GDM1 (cell line): Measurements from ENCODE around the gene HKDC1.
A peak's percentile ranks its signal among the peaks of the same experiment; 100 is the strongest.
"Not testable (repeated sequence)": the region's sequence is repeated elsewhere in the genome, so short reads cannot be mapped to it uniquely, and the experiment has no call there.

Experiments
- DNase-seq: peaks from one replicate; lab custom pipeline; 2025; lab: John Stamatoyannopoulos, UW

The HKDC1 gene

GRCh38 chr10:69278446-69278963 lies 58.4 kb downstream of the HKDC1 start, which contains the start of gene HK1:
Gene HK1 (plus strand): TSS chr10:69278496.
- DNase-seq, result no peak

DNA sequence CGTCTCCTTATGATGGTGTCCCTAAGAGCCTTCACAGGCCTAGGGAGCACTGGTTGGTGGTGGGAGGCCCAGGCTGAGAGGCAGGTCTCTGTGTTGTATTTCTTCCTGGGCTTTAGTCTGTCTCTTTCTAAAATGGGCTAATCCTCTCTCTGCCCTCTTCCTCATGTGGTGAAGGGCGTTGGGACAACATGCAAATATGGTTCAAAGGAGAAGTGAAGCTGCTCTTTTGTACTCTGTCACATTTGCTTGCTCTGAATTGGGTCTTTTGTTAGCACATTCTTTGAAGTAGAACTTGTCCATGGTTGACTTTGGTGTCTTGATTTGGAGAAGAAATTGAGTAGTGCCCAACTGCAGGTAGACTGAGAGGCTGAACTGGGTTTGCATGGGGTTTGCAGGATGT lies 59.0 kb downstream of the HKDC1 start:
- no peak for DNase-seq

DNA sequence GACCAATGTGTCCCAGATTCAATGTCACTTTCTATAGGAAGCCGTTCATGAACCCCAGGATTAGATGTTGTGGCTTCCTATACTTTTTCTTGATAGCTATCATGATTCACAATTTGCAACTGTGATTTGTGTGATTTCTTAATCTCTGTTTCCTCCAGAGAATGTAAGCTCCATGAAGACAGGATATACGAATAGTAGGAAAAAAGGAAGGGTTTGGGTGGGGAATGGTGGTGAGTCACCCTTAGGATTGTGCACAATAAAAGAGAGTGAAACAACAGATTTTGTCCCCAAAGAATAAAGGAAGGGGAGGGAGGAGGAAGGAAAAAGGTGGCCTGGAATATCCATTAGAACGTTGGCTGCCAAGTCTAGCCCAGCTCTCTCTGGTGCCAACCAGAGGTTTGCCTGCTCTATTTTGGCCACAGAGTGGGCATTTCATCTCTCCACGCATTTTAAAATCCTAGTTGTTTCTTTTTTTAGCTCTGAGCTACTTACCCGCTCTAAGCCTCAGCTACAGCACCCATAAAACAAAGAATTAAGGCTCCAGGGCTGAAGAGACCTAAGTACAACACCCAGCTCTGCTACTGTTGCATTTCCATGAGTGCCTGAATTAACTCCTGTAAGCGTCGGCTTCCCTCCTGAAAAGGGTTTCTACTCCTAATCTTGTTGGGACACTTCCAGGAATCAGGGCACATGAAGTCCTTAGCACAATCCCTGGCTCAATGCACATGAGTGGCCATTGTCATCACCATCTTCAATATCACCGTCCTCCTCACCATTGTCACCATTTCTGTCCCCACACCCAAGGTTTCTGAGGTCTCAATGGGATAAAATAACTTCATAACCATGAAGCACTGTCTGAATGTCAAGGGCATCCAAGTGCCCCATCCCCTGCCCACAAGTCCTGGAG lies 61.6 kb downstream of the HKDC1 start:
- DNase-seq, result no peak

DNA sequence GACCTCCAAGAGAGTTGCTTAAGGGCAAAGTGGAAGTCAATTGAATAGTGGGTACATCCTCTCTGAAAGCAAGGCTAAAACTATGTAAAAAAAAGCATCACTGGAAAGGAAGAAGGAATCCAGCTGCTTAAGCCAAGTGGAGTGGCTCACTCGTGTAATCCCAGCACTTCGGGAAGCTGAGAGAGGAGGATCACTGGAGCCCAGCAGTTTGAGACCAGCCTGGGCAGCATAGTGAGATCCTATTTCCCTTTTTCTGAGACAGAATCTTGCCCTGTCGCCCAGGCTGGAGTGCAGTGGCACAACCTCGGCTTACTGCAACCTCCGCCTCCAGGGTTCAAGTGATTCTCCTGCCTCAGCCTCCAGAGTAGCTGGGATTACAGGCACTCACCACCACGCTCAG lies 64.3 kb downstream of the HKDC1 start:
- DNase-seq, result not testable (repeated sequence)

DNA sequence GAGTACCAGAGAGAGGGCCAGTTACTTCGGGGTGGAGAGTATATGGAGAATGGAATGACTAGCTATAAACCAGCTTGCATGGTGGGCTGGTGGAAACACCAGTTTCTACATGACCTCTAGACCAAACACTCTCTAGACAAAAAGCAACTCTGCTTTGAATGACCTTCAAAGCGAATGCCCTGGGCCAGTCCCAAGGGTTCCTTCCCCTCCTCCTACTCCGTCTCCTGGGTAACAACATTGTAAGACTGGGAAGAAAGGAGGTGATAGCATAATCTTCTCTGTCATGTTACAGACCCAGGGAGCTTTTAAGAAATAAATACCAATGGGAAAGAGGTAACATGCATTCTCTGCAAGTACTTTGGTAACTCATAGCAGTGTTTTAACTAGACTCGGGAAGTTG lies 65.6 kb downstream of the HKDC1 start:
- DNase-seq, result no peak

DNA sequence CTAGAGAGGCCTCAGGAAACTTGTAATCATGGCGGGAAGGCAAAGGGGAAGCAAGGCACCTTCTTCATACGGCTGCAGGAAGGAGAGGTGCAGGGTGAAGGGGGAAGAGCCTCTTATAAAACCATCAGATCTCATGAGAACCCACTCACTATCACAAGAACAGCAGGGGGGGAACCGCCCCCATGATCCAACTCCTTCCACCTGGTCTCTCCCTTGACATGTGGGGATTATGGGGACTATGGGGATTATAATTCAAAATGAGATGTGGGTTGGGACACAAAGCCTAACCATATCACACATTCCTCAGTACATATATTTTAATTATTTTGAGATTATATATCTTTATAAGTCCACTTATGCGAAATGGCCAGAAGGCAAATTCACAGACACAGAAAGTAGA lies 67.0 kb downstream of the HKDC1 start:
- DNase-seq, result peak; percentile 3

DNA sequence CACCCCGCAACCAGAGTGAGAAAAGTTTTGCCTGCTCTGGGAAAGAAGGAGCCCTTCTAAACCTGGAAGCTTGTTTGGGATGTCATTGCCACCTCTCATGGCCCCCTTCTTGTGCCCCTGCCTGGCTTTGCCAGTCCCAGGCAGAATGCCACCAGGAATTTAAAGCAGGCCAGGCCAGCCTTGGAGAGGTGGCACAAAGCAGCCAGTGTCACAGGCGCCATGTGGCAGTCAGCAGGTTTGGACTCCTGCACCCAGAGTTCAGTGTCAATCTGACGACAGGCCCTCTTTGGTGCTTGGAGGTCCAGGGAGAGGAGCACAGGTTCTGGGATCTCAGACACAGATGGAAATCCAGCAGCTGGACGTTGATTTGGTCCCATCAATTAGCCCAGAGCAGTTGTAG lies 70.9 kb downstream of the HKDC1 start:
- DNase-seq, result no peak

DNA sequence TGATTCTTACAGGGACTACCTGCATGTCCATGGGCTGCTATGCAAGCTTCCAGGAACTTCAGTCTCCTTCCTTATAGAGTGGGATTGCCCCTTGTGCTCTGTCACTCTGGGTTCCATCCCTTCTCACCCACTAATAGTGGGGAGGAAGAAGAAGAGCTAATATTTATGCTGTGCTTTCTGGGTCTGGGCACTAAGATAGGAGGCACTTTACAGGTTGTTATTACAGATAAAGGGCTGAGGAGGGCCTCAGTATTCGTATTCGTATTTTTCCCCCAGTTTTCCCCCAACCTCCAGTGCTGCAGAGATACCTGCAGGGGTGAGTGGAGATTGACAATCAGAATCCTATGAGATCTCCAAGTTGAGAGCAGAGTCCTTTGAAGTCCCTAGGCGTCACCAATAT lies 72.3 kb downstream of the HKDC1 start:
- DNase-seq, result no peak

GRCh38 chr10:69295027-69295636 lies 75.0 kb downstream of the HKDC1 start:
- no peak for DNase-seq

DNA sequence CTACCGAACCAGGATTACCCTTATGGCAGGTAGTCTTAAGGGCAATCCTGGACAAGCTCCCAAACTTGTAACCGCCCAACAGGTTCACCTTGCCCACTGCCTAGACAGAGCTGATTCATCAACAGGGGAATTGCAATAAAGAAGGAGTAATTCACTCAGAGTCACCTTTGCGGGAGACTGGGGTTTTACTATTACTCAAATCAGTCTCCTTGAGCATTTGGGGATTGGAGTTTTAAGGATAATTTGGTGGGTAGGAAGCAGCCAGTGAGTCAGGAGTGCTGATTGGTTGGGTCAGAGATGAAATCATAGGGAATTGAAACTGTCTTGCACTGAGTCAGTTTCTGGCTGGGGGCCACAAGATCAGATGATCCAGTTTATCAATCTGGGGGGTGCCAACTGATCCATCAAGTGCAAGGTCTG lies 83.5 kb downstream of the HKDC1 start:
- DNase-seq, result no peak

DNA sequence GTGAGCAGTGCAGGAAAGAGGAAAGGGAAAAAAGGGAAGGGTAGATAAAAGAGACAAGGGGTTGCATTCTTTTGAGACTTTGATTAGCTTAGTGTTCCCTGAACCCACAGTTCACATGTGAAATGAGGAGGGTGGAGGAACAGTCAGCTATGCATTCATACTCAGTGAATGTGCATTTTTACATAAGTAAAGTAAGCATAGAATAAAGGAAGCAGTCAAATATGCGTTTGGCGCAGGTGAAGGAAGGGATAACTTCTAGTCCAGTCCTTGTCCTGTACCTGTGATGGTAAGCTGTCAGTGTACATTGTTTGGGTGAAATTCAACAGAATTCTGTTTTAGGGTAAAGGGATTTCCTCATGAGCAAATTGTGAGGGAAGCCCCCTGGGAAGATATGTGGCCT lies 86.3 kb downstream of the HKDC1 start:
- no peak for DNase-seq

- no peak for DNase-seq
Observed at GRCh38 chr10:69307434-69307833, 87.3 kb downstream of the HKDC1 start.

DNA sequence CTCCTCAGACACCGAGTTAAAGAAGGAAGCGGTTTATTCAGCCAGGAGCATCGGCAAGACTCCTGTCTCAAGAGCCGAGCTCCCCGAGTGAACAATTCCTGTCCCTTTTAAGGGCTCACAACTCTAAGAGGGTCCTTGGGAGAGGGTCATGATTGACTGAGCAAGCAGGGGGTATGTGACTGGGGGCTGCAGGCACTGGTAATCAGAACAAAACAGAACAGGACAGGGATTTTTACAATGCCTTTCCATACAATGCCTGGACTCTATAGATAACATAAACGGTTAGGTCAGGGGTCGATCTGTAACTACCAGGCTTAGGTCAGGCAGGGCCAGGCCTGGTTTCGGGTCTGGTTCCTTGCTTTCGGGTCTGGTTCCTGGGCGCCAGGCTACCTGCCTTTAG lies 88.2 kb downstream of the HKDC1 start:
- DNase-seq, result not testable (repeated sequence)

GRCh38 chr10:69311309-69311708 lies 91.2 kb downstream of the HKDC1 start:
- DNase-seq, result no peak

DNA sequence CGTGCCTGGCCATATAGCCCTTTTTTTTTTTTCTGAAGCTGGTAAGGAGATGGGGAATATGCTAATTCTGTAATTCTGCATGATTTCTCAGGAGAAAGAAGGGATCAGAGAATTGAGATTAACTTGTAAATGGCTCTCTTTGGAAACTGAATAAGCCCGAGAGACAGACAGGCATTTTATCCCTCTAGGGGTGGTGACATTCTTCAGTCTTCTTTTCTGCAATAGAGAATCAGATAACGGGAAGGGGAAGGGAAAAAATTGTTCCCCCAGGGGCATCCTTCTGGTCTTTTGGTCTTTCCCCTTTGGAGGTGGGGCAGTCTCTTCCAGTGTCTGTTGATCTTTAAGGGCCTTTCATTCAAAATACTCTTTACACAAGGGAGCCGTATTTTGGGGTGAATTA lies 92.4 kb downstream of the HKDC1 start:
- no peak for DNase-seq

DNA sequence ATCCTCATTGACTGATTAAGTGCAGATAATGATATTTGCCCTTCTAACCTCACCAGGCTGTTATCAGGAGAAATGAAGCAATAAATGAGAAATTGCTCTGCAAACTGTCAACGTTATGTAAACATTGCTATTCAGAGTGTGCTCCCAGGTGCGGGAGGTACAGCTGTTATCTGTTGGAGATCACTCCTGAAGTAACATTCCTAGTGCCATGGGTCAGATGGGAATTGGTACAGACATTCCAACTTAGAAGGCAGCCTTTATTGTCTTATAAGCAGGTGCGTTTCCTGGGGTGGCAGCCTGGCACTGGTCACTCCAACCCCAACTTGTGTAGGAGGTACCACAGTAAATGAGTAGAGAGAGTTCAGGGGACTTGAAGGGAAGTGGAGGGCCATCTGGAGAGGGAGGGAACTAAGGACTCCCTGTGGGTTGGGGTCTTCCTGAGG lies 95.0 kb downstream of the HKDC1 start:
- DNase-seq, result no peak

DNA sequence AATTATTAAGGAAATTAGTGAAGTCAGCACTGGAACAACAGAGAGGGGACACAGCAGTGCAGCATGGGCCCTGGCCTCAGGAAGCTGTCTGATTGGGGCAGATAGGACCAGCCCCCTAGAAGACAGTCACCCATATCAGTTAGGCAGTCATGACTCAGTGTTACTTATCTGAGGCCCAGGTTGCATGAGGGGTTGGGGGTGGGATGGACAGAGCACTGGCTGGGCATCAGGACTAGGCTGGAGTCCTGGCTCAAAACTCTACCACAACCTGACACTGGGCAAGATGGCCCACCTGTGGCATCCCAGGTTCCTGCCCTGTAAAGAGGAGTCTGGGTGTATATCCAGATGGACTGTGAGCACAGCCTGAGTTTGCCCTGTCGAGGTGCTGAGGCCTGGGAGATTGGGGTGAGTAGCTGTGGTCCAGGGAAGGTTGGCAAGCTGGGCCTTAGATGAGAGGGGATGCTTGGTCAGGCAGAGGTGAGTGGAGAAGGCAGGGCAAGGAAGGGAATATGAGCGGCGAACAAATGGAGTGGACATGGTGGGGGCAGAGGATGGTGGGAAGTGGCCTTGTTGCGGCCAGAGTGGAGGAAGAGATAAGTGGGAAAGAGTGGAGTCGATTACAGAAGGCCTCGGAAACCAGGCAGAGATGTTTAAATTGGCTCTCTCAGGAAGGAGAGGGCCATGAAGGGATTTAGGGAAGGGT lies 95.6 kb downstream of the HKDC1 start:
- DNase-seq, result no peak

DNA sequence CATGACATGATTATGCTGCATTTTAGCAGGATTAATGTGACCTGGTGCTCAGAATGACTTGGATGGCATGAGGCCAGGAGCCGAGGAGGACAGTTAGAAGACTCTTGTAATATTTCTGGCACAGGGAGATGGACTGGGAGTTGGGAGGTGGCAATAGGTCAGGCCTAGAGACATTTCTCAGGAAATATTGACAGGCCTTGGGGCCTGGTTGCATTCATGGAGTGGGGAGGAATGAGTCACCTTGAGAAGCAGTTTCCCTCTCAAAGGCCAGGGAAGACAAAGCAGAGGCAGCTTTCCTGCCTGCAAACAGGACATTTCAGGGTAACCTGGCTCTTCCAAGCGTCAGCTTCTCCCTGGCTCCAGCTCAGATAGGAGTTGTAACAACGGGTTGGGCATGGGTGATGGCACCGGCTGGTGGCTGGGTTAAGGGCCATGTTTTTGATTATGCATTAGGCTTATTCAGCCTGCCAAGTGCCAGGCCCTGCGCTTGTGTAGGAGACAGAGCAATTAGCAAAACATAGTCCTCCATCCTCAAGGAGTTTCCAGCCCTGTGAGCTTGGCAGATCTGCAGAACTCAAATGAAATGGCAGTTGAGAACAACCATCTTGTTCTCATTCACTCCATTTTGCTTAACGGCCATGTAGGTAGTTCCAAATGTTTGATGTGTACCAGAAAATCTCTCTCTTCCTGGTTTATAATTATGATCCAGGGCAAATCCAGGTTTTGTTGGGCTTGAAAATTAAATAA lies 96.4 kb downstream of the HKDC1 start:
- no peak for DNase-seq
